MCF 10A (cell line): ENCODE results near the gene HAP1. TPM values are rescaled to one million over a fixed set of nuclear protein-coding genes. Genes with fewer than 3 reads are reported as not detected.

Experiments used
- BruUV-seq: library from RNA; stranded (reverse); fragments of 400-500 nt; replicated peaks from 2 replicates; lab custom pipeline; 2021; lab: Mats Ljungman, UMichigan
- CTCF ChIA-PET: fragments of 300-600 bp; sonication (Branson Sonifier 250); formaldehyde crosslinking; extraction: SDS; loops from one replicate; lab custom pipeline; 2021; ENCODE audit warnings: antibody characterized with exemption, inconsistent platforms; lab: Yijun Ruan, JAX
- POLR2A ChIA-PET: fragments of 300-600, 350-650 bp; sonication (Branson Sonifier 250); formaldehyde crosslinking; extraction: SDS; loops from one replicate; lab custom pipeline; 2020; ENCODE audit warnings: antibody characterized with exemption, inconsistent platforms; lab: Yijun Ruan, JAX
- DNase-seq: peaks from one replicate; pipeline ENCODE4 v3.0.0-alpha.2; 2018; ENCODE audit not compliant: unreplicated experiment
- H3K27ac Mint-ChIP-seq: one replicate; pipeline ENCODE4 v1.8.0; 2022; ENCODE audit warnings: mild to moderate bottlenecking, low read depth, mixed read lengths; ENCODE audit not compliant: unreplicated experiment
- H3K27me3 Mint-ChIP-seq: one replicate; pipeline ENCODE4 v1.8.0; 2022; ENCODE audit warnings: mixed read lengths; ENCODE audit not compliant: insufficient read depth, unreplicated experiment
- H3K36me3 Mint-ChIP-seq: one replicate; pipeline ENCODE4 v1.8.0; 2022; ENCODE audit warnings: mild to moderate bottlenecking, moderate library complexity, mixed read lengths; ENCODE audit not compliant: insufficient read depth, unreplicated experiment
- H3K4me1 Mint-ChIP-seq: one replicate; pipeline ENCODE4 v1.8.0; 2022; ENCODE audit warnings: mixed read lengths; ENCODE audit not compliant: insufficient read depth, unreplicated experiment
- H3K4me3 Mint-ChIP-seq: one replicate; pipeline ENCODE4 v1.8.0; 2022; ENCODE audit warnings: mild to moderate bottlenecking, moderate library complexity, mixed read lengths; ENCODE audit not compliant: unreplicated experiment
- H3K9me3 Mint-ChIP-seq: one replicate; pipeline ENCODE4 v1.8.0; 2022; ENCODE audit warnings: mixed read lengths; ENCODE audit not compliant: unreplicated experiment
- intact Hi-C: fragments of 100-400 bp; cut with micrococcal nuclease; formaldehyde crosslinking; loops from 2 replicates; pipeline ENCODE4 v1.14.1; 2022
- total RNA-seq: library from RNA; stranded (reverse); gene quantifications from 2 replicates; pipeline ENCODE4 v1.2.3, GENCODE V29; 2022
- TF ChIP-seq, protein P1 (sequence below): fragments of 200-600 bp; IDR thresholded peaks from one replicate; pipeline ENCODE4 v1.8.0; 2022; ENCODE audit warnings: antibody characterized with exemption, mild to moderate bottlenecking; ENCODE audit not compliant: unreplicated experiment

HAP1 gene
- total RNA-seq, 1 experiment from 2014 or later, result 0.37 TPM

DNA sequence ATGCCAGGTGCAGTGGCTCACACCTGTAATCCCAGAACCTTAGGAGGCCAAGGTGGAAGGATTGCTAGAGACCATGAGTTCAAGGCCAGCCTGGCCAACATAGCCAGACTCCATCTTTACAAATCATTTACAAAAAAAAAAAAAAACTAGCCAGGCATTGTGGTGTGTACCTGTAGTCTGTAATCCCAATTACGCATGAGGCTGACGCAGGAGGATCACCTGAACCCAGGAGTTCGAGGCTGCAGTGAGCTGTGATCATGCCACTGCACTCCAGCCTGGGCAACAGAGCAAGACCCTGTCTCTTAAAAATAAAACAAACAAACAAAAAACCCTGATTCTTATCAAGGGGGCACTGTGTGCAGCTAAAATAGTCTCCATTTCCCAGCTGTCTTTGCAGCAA is 16.8 kb upstream of the HAP1 start:
- no peak for DNase-seq
- H3K4me3 Mint-ChIP-seq, result no peak overlapping the region
- no peaks in the 10 kb centered on the region for H3K4me1 Mint-ChIP-seq
- BruUV-seq, result no TSS peak
- no peaks in the 10 kb centered on the region for H3K9me3 Mint-ChIP-seq
- ChIA-PET POLR2A (interaction anchor here (0.7 to 5.0 kb wide), 9 partner anchors 12 to 60 kb away, joined by 3 to 27 read pairs (median 6); partner anchors contain the start of genes JUP and P3H4), CTCF (interaction anchor here (0.6 to 3.7 kb wide), 2 partner anchors 35 to 50 kb away, joined by 3 to 16 read pairs; no protein-coding TSS in a partner anchor)
- peaks cover 50% of the 10 kb centered on the region for H3K36me3 Mint-ChIP-seq
- TF ChIP-seq, protein P1, sequence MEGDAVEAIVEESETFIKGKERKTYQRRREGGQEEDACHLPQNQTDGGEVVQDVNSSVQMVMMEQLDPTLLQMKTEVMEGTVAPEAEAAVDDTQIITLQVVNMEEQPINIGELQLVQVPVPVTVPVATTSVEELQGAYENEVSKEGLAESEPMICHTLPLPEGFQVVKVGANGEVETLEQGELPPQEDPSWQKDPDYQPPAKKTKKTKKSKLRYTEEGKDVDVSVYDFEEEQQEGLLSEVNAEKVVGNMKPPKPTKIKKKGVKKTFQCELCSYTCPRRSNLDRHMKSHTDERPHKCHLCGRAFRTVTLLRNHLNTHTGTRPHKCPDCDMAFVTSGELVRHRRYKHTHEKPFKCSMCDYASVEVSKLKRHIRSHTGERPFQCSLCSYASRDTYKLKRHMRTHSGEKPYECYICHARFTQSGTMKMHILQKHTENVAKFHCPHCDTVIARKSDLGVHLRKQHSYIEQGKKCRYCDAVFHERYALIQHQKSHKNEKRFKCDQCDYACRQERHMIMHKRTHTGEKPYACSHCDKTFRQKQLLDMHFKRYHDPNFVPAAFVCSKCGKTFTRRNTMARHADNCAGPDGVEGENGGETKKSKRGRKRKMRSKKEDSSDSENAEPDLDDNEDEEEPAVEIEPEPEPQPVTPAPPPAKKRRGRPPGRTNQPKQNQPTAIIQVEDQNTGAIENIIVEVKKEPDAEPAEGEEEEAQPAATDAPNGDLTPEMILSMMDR, result no peak
- intact Hi-C loops, result no loop called here
- no peaks in the 10 kb centered on the region for H3K27me3 Mint-ChIP-seq
- no peak overlapping the region for H3K27ac Mint-ChIP-seq

DNA sequence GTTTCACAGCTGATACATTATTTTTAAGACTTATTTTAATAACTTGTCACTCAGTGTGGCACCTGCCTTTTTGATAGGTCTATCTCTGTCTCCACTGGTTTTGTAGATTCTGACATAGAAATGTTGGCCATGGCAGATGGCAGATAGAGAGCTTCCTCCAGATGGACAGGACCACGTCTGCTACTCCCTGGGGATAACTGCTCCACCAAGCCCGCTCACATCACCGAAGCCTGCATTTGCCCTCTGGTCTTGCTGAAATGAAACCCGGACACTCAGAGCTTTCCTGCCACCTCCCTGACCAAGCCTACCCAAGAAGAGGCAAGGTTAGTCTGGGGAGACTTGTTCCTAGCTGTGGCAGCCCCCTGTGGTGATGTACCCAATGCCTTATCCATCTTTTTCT is 16.4 kb upstream of the HAP1 start:
- no peaks in the 10 kb centered on the region for H3K4me1 Mint-ChIP-seq
- DNase-seq, result no peak
- ChIA-PET POLR2A (interaction anchor here (0.7 to 5.0 kb wide), 9 partner anchors 13 to 61 kb away, joined by 3 to 27 read pairs (median 6); partner anchors contain the start of genes JUP and P3H4), CTCF (interaction anchor here (3.7 kb wide), 1 partner anchor 50 kb away, joined by 16 read pairs; no protein-coding TSS in a partner anchor)
- TF ChIP-seq, protein P1, result no peak
- H3K9me3 Mint-ChIP-seq, result no peaks in the 10 kb centered on the region
- H3K4me3 Mint-ChIP-seq, result no peak overlapping the region
- no TSS peak for BruUV-seq
- intact Hi-C loops, result no loop called here
- H3K27me3 Mint-ChIP-seq, result no peaks in the 10 kb centered on the region
- H3K36me3 Mint-ChIP-seq, result peaks cover 46% of the 10 kb centered on the region
- H3K27ac Mint-ChIP-seq, result no peak overlapping the region

DNA sequence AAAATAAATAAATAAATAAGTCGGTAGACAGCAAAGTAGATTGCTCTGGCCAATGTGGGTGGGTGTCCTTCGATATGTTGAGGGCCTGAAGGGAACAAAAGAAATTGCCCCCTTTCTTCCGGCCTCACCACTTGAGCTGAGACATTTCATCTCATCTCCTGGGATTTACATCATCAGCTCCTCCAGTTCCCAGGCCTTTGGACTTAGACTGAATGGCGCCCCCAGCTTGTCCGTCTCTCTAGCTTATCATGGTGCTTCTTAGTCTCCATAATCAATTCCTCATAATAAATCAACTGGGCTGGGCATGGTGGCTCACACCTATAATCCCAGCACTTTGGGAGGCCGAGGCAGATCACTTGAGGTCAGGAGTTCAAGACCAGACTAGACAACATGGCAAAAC is 13.8 kb upstream of the HAP1 start:
- Mint-ChIP-seq H3K36me3 (peaks cover 22% of the 10 kb centered on the region), H3K9me3 (no peaks in the 10 kb centered on the region), H3K27me3 (no peaks in the 10 kb centered on the region), H3K4me3 (no peak overlapping the region), H3K4me1 (no peaks in the 10 kb centered on the region), H3K27ac (no peak overlapping the region)
- TF ChIP-seq, protein P1, result no peak
- POLR2A ChIA-PET, result interaction anchor here (0.9 to 1.9 kb wide), 6 partner anchors 9 to 117 kb away, joined by 3 to 8 read pairs (median 4); partner anchors contain the start of genes JUP and KLHL11
- CTCF ChIA-PET, result interaction anchor here (0.8 to 1.2 kb wide), 2 partner anchors 34 to 64 kb away, joined by 3 read pairs; partner anchors contain the start of gene P3H4
- no peak for DNase-seq
- intact Hi-C loops, result no loop called here
- no TSS peak for BruUV-seq

DNA sequence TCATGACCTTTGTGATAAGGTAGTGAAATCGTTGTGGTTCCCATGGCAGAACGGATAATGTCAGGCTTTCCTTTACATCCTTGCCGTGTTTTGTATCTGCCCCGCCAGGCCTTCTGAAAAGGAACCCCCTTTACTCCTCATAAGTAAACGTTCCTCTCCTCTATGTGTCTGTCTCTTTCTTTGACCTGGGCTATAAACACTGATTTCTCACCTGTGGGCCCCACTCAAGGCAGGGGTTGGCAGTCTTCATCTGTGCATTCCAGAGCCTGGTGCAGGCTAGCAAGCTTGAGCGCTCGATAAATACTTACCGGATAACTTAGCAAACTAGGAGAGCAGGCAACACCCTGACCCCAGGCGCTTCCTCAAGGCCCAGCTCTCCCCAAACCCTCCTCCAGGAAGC is 7.3 kb upstream of the HAP1 start:
- Mint-ChIP-seq H3K4me3 (no peak overlapping the region), H3K4me1 (peaks cover 16% of the 10 kb centered on the region), H3K27me3 (peaks cover 8% of the 10 kb centered on the region), H3K36me3 (no peaks in the 10 kb centered on the region), H3K9me3 (no peaks in the 10 kb centered on the region), H3K27ac (no peak overlapping the region)
- ChIA-PET CTCF (interaction anchor here (0.6 to 1.1 kb wide), 4 partner anchors 60 to 643 kb away, joined by 3 to 6 read pairs (median 4); partner anchors contain the start of gene P3H4), POLR2A (interaction anchor here (0.7 to 0.8 kb wide), 2 partner anchors 60 to 69 kb away, joined by 3 read pairs; no protein-coding TSS in a partner anchor)
- DNase-seq, result no peak
- intact Hi-C loops, result no loop called here
- BruUV-seq, result no TSS peak
- TF ChIP-seq, protein P1, result no peak
